Activated B cell treated with CpG ODN at 0.5 μM for 24 hours (primary cell): ENCODE results near the gene KMT5B. TPM values are rescaled to one million over a fixed set of nuclear protein-coding genes. Genes with fewer than 3 reads are reported as not detected.
A peak's percentile ranks its signal among the peaks of the same experiment; 100 is the strongest.

Source experiments
- ATAC-seq: fragments of 200-7000 bp; cut with Tn5 transposase; one replicate; pipeline ENCODE4 v1.10.0; 2021; ENCODE audit warnings: low read depth, mild to moderate bottlenecking, moderate library complexity
- CTCF ChIA-PET: fragments of 350-600 bp; sonication (Branson Sonifier 250); formaldehyde crosslinking; loops from one replicate; lab custom pipeline; 2021; ENCODE audit warnings: antibody characterized with exemption; lab: Charles Lee
- POLR2A ChIA-PET: fragments of 350-600 bp; sonication (Branson Sonifier 250); formaldehyde crosslinking; loops from one replicate; lab custom pipeline; 2021; ENCODE audit warnings: antibody characterized with exemption; lab: Charles Lee
- DNase-seq: peaks from one replicate; pipeline ENCODE4 v3.0.0; 2022
- H3K27ac Mint-ChIP-seq: one replicate; pipeline ENCODE4 v1.8.0; 2020; ENCODE audit warnings: mixed read lengths
- H3K27me3 Mint-ChIP-seq: one replicate; pipeline ENCODE4 v1.8.0; 2021; ENCODE audit warnings: mixed read lengths
- H3K36me3 Mint-ChIP-seq: one replicate; pipeline ENCODE4 v1.8.0; 2021; ENCODE audit warnings: low read depth, mixed read lengths
- H3K4me1 Mint-ChIP-seq: one replicate; pipeline ENCODE4 v1.8.0; 2021; ENCODE audit warnings: mixed read lengths
- H3K4me3 Mint-ChIP-seq: one replicate; pipeline ENCODE4 v1.8.0; 2020; ENCODE audit warnings: mild to moderate bottlenecking, mixed read lengths
- H3K9me3 Mint-ChIP-seq: one replicate; pipeline ENCODE4 v1.8.0; 2020; ENCODE audit warnings: mixed read lengths
- CTCF ChIP-seq: fragments of 200-600 bp; IDR thresholded peaks from one replicate; pipeline ENCODE4 v1.8.0; 2022; ENCODE audit warnings: antibody characterized with exemption, mild to moderate bottlenecking
- intact Hi-C: fragments of 100-400 bp; cut with micrococcal nuclease; formaldehyde crosslinking; loops from one replicate; pipeline ENCODE4 v1.15.1; 2024
- total RNA-seq: library from RNA; stranded (reverse); gene quantifications from 2 replicates; pipeline ENCODE4 v1.2.3, GENCODE V29; 2022

The KMT5B gene
- 60.2 and 68.3 TPM in 2 replicates for total RNA-seq

GRCh38 chr11:68213135-68213515 lies at the start of gene KMT5B:
Gene KMT5B, minus strand, starts transcription at chr11:68213296. Its CDS starts 23,220 bp downstream, at chr11:68190076.
- DNase-seq: no peak
- ChIA-PET CTCF (no interaction called here), POLR2A (interaction anchor here (0.8 to 2.3 kb wide), 5 partner anchors 9 to 210 kb away, joined by 3 to 12 read pairs (median 9); partner anchors contain the start of genes C11orf24 and UNC93B1)
- peak within 1 kb of the TSS; percentile 90 for H3K4me3 Mint-ChIP-seq
- peaks cover 54% of the 10 kb centered on the region for H3K4me1 Mint-ChIP-seq
- intact Hi-C loops: loop anchor here (1.0 to 2.0 kb wide), 3 partner anchors 59 to 158 kb away; partner anchors contain the start of gene CHKA
- H3K27ac Mint-ChIP-seq: peak within 1 kb of the TSS; percentile 91
- peak; percentile 13 for ATAC-seq
- H3K27me3 Mint-ChIP-seq: no peaks in the 10 kb centered on the region
- TF ChIP-seq CTCF: no peak
- H3K9me3 Mint-ChIP-seq: no peaks in the 10 kb centered on the region
- peaks cover 4% of the 10 kb centered on the region for H3K36me3 Mint-ChIP-seq

- Mint-ChIP-seq H3K27me3 (no peaks in the 10 kb centered on the region), H3K4me1 (peaks cover 50% of the 10 kb centered on the region), H3K4me3 (no peak overlapping the region), H3K36me3 (peaks cover 68% of the 10 kb centered on the region), H3K27ac (no peak overlapping the region), H3K9me3 (no peaks in the 10 kb centered on the region)
- intact Hi-C loops: no loop called here
- CTCF ChIA-PET: no interaction called here
- ATAC-seq: no peak
- no peak for DNase-seq
- POLR2A ChIA-PET: interaction anchor here (6.6 kb wide), 1 partner anchor 11 kb away, joined by 75 read pairs; the partner anchor contains the start of gene C11orf24
- no peak for TF ChIP-seq CTCF
These were observed 49.4 kb upstream of the KMT5B start for GRCh38 chr11:68262544-68262827.

- no peak overlapping the region for H3K4me3 Mint-ChIP-seq
- H3K36me3 Mint-ChIP-seq: peaks cover 62% of the 10 kb centered on the region
- ChIA-PET POLR2A (interaction anchor here (0.6 to 6.6 kb wide), 2 partner anchors 11 to 28 kb away, joined by 7 to 75 read pairs; partner anchors contain the start of gene C11orf24), CTCF (interaction anchor here (1.3 to 7.2 kb wide), 2 partner anchors 10 to 36 kb away, joined by 3 to 249 read pairs; partner anchors contain the start of gene C11orf24)
- no peaks in the 10 kb centered on the region for H3K27me3 Mint-ChIP-seq
- no peak for TF ChIP-seq CTCF
- no peak for ATAC-seq
- no peaks in the 10 kb centered on the region for H3K9me3 Mint-ChIP-seq
- intact Hi-C loops: no loop called here
- no peak overlapping the region for H3K27ac Mint-ChIP-seq
- DNase-seq: no peak
- peaks cover 49% of the 10 kb centered on the region for H3K4me1 Mint-ChIP-seq
These were observed 48.9 kb upstream of the KMT5B start for GRCh38 chr11:68261749-68262543.

GRCh38 chr11:68261006-68261405 lies 47.9 kb upstream of the KMT5B start:
- CTCF ChIA-PET: interaction anchor here (1.3 to 7.2 kb wide), 2 partner anchors 11 to 37 kb away, joined by 3 to 249 read pairs; partner anchors contain the start of gene C11orf24
- POLR2A ChIA-PET: interaction anchor here (0.6 to 6.6 kb wide), 2 partner anchors 12 to 18 kb away, joined by 7 to 75 read pairs; partner anchors contain the start of gene C11orf24
- Mint-ChIP-seq H3K36me3 (peaks cover 54% of the 10 kb centered on the region), H3K27ac (no peak overlapping the region), H3K4me3 (no peak overlapping the region), H3K27me3 (no peaks in the 10 kb centered on the region), H3K9me3 (no peaks in the 10 kb centered on the region), H3K4me1 (peaks cover 40% of the 10 kb centered on the region)
- TF ChIP-seq CTCF: no peak
- DNase-seq (no peak), ATAC-seq (no peak)
- intact Hi-C loops: no loop called here

GRCh38 chr11:68260484-68260883 lies 47.4 kb upstream of the KMT5B start:
- ChIA-PET POLR2A (interaction anchor here (0.6 to 6.6 kb wide), 3 partner anchors 13 to 36 kb away, joined by 7 to 75 read pairs (median 62); partner anchors contain the start of gene C11orf24), CTCF (interaction anchor here (3.9 to 7.2 kb wide), 2 partner anchors 11 to 37 kb away, joined by 70 to 249 read pairs; partner anchors contain the start of gene C11orf24)
- H3K27me3 Mint-ChIP-seq: no peaks in the 10 kb centered on the region
- H3K36me3 Mint-ChIP-seq: peaks cover 54% of the 10 kb centered on the region
- ATAC-seq: no peak
- no peaks in the 10 kb centered on the region for H3K9me3 Mint-ChIP-seq
- intact Hi-C loops: no loop called here
- H3K27ac Mint-ChIP-seq: peak overlapping the region; percentile 6
- no peak overlapping the region for H3K4me3 Mint-ChIP-seq
- no peak for TF ChIP-seq CTCF
- peaks cover 36% of the 10 kb centered on the region for H3K4me1 Mint-ChIP-seq
- no peak for DNase-seq
